GM21717 (cell line): ENCODE results near the gene KLHL33.
A peak's percentile ranks its signal among the peaks of the same experiment; 100 is the strongest.
"Not testable (repeated sequence)": the region's sequence is repeated elsewhere in the genome, so short reads cannot be mapped to it uniquely, and the experiment has no call there.

Experiments used
- ATAC-seq: cut with Tn5 transposase; IDR thresholded peaks from one replicate; pipeline ENCODE4 v1.9.1; 2021; ENCODE audit warnings: mild to moderate bottlenecking, moderate library complexity; ENCODE audit not compliant: unreplicated experiment

KLHL33 gene

GRCh38 chr14:20454516-20455354, 18.8 kb upstream of the KLHL33 start, which contains the start of the genes APEX1 and OSGEP:
Gene APEX1, plus strand, starts transcription at chr14:20455226. Its CDS starts 420 bp downstream, at chr14:20455646.
Gene OSGEP, minus strand, starts transcription at chr14:20454812. Its CDS starts 129 bp downstream, at chr14:20454683.
- ATAC-seq, result peak; percentile 80

- ATAC-seq, result not testable (repeated sequence)
Measured at GRCh38 chr14:20452831-20453230, 16.9 kb upstream of the KLHL33 start.

- ATAC-seq, result no peak
Measured at GRCh38 chr14:20446889-20447288, 10.9 kb upstream of the KLHL33 start.

GRCh38 chr14:20443650-20444049, 7.7 kb upstream of the KLHL33 start:
- not testable (repeated sequence) for ATAC-seq

GRCh38 chr14:20441461-20441860, 5.5 kb upstream of the KLHL33 start:
- no peak for ATAC-seq

GRCh38 chr14:20440882-20441281, 4.9 kb upstream of the KLHL33 start:
- no peak for ATAC-seq

GRCh38 chr14:20440465-20440864, 4.5 kb upstream of the KLHL33 start:
- no peak for ATAC-seq

GRCh38 chr14:20438664-20439063, 2.7 kb upstream of the KLHL33 start:
- ATAC-seq, result no peak

- ATAC-seq, result no peak
Measured at GRCh38 chr14:20436363-20436755, 393 bp upstream of the KLHL33 start.

GRCh38 chr14:20434701-20435581, 1.0 kb downstream of the KLHL33 start:
- no peak for ATAC-seq

GRCh38 chr14:20429801-20430669, 5.9 kb downstream of the KLHL33 start:
- no peak for ATAC-seq

- no peak for ATAC-seq
Measured at GRCh38 chr14:20428802-20429201, 7.2 kb downstream of the KLHL33 start.

- ATAC-seq, result peak; percentile 31
Measured at GRCh38 chr14:20428010-20428365, 8.0 kb downstream of the KLHL33 start.

GRCh38 chr14:20427231-20428009, 8.5 kb downstream of the KLHL33 start:
- ATAC-seq, result peak; percentile 77

- ATAC-seq, result no peak
Measured at GRCh38 chr14:20424851-20425250, 11.1 kb downstream of the KLHL33 start.

- no peak for ATAC-seq
Measured at GRCh38 chr14:20422886-20423285, 13.1 kb downstream of the KLHL33 start.

- no peak for ATAC-seq
Measured at GRCh38 chr14:20421267-20421666, 14.7 kb downstream of the KLHL33 start.

GRCh38 chr14:20419419-20419818, 16.5 kb downstream of the KLHL33 start:
- no peak for ATAC-seq

GRCh38 chr14:20418501-20418909, 17.5 kb downstream of the KLHL33 start:
- ATAC-seq, result no peak
